Ovary (tissue), 9 donors: ENCODE data around the gene DELE1. TPM values are rescaled to one million over a fixed set of nuclear protein-coding genes. Genes with fewer than 3 reads are reported as not detected.
A peak's percentile ranks its signal among the peaks of the same experiment; 100 is the strongest.

Experiments
- DNase-seq, 5 donors: peaks; one replicate each; pipeline ENCODE4 v3.0.0-alpha.2; 2019 to 2020
- H3K27ac ChIP-seq, 2 donors: fragments of 200-600 bp; one replicate each; pipeline versions ENCODE4 v1.5.1 to v1.8.0; 2019 to 2022
- H3K27me3 ChIP-seq: fragments of 200-600 bp; one replicate; pipeline ENCODE4 v1.8.0; 2022
- H3K36me3 ChIP-seq: fragments of 200-600 bp; sonication (generic); one replicate; pipeline ENCODE4 v1.5.1; 2019
- H3K4me1 ChIP-seq: one replicate; pipeline ENCODE4 v1.8.1; 2013; ENCODE audit warnings: mild to moderate bottlenecking, moderate library complexity; ENCODE audit not compliant: insufficient read depth
- H3K4me3 ChIP-seq: fragments of 200-600 bp; sonication (generic); one replicate; pipeline ENCODE4 v1.5.1; 2017
- H3K9me3 ChIP-seq, 2 donors: fragments of 200-600 bp in 1 of 2; sonication (generic) in 1 of 2; one replicate each; pipeline versions ENCODE4 v1.5.1 to v1.8.1; 2013 to 2019; ENCODE audit warnings: mild to moderate bottlenecking in 1 of 2, moderate library complexity in 1 of 2
- CTCF ChIP-seq, 3 donors: fragments of 450-650 bp in 2 of 3; fragments of 200-600 bp in 1 of 3; IDR thresholded peaks; one replicate each; pipeline versions ENCODE4 v1.5.1 to v1.8.0; 2016 to 2022; ENCODE audit warnings: antibody characterized with exemption in 3 of 3, mild to moderate bottlenecking in 1 of 3
- EP300 ChIP-seq: sonication (generic); formaldehyde crosslinking; IDR thresholded peaks from one replicate; pipeline ENCODE4 v1.6.1; 2017; ENCODE audit warnings: antibody characterized with exemption
- POLR2A ChIP-seq: fragments of 450-650 bp; IDR thresholded peaks from one replicate; pipeline ENCODE4 v1.6.1; 2017; ENCODE audit warnings: antibody characterized with exemption, mild to moderate bottlenecking, moderate library complexity
- WGBS, 3 donors: extraction: QIAGEN DNeasy Blood & Tissue Kit in 1 of 3; methylation state at CpG; one replicate each; pipeline versions ENCODE4 v1.1.5 to v1.1.7; 2013 to 2017; 5-methylcytosine and 5-hydroxymethylcytosine counted together
- intact Hi-C, 4 donors: fragments of 100-400 bp; cut with DNase I; formaldehyde crosslinking; loops; one replicate each; pipeline versions ENCODE4 v1.11.0 to v1.15.1; 2022 to 2023
- polyA plus RNA-seq, 2 donors: library from polyadenylated mRNA; stranded (reverse); fragments of 200-250 nt in 1 of 2; fragments of 350-450 nt in 1 of 2; fragmentation: Illumina TruSeq in 1 of 2; extraction: RNeasy Lipid Tissue Mini Kit (QIAGEN cat#74804) in 1 of 2; gene quantifications; one replicate each; pipeline ENCODE4 v1.2.3, GENCODE V29; 2013 to 2014
- total RNA-seq, 7 donors: library from RNA; depleted of rRNA in 2 of 7; stranded (reverse); fragments of >200 nt in 2 of 7; fragmentation: NEBNext Ultra II Directional in 3 of 7; extraction: Animal tissue kit (Norgen Biotek cat#: 25700) in 3 of 7; gene quantifications; one replicate each; pipeline versions ENCODE4 v1.1.0 to v1.2.4, GENCODE V29; 2016 to 2023
- donor health status: DM: no; HTN: no; CAD: no; lungs with moderate emphysema.
- donor health status: DM: no; HTN: no; CAD: no.
- donor health status: Bipolar disorder and iron deficiency.
- donor health status: DM: yes; HTN: yes; CAD: no.
- donor health status: DM: no; HTN: no; CAD: no.
- donor health status: DM: yes; HTN: yes; CAD: no.

Gene DELE1
- total and polyA plus RNA-seq, 9 donors = 39.0 to 69.8 (median 48.4) TPM

GRCh38 chr5:141878186-141878710 lies 45.4 kb upstream of the DELE1 start, which contains the start of gene PCDH1:
PCDH1 (minus strand) TSS chr5:141878410; CDS start chr5:141878262, 148 bp downstream.
- Histone ChIP-seq H3K4me1 (peaks cover 12% of the 10 kb centered on the region), H3K4me3 (peak within 1 kb of the TSS; percentile 43), H3K27ac (no peak within 1 kb of the TSS), H3K36me3 (no peaks in the 10 kb centered on the region), H3K9me3 (no peaks in the 10 kb centered on the region), H3K27me3 (peaks cover 2% of the 10 kb centered on the region)
- DNase-seq = peak in 2 of 5 donors; percentile 46 to 59
- intact Hi-C loops = loop anchor here in 3 of 4 donors (2.0 to 5.0 kb wide), 3 partner anchors 56 to 185 kb away; no protein-coding TSS in a partner anchor
- 0 to 1% (median 0%) methylated on average over 39 to 53 of the region's 63 CpGs for WGBS, 3 donors
- TF ChIP-seq POLR2A (no peak), CTCF (IDR thresholded peaks at IDR 0.05) (no peak), EP300 (no peak)

GRCh38 chr5:141878711-141879425 lies 44.8 kb upstream of the DELE1 start:
- no peak for TF ChIP-seq EP300
- peak; percentile 77 to 93 (median 82) for TF ChIP-seq CTCF (IDR thresholded peaks at IDR 0.05)
- no peak for TF ChIP-seq POLR2A

GRCh38 chr5:141879426-141879759 lies 44.3 kb upstream of the DELE1 start:
- intact Hi-C loops = loop anchor here in 3 of 4 donors (2.0 to 5.0 kb wide), 3 partner anchors 57 to 187 kb away; no protein-coding TSS in a partner anchor

More at GRCh38 chr5:141878711-141879425, 44.8 kb upstream of the DELE1 start:
- 0 to 1% (median 0%) methylated on average over 40 of the region's 40 CpGs for WGBS, 3 donors
- H3K4me3 ChIP-seq = peak overlapping the region; percentile 43
- H3K27ac ChIP-seq = no peak overlapping the region
- H3K27me3 ChIP-seq = peaks cover 2% of the 10 kb centered on the region
- H3K36me3 ChIP-seq = no peaks in the 10 kb centered on the region
- DNase-seq = peak; percentile 79 to 89 (median 85)
- intact Hi-C loops = loop anchor here in 3 of 4 donors (2.0 to 5.0 kb wide), 3 partner anchors 57 to 186 kb away; no protein-coding TSS in a partner anchor
- H3K9me3 ChIP-seq = no peaks in the 10 kb centered on the region
- peaks cover 12% of the 10 kb centered on the region for H3K4me1 ChIP-seq

More at GRCh38 chr5:141879426-141879759, 44.3 kb upstream of the DELE1 start:
- Histone ChIP-seq H3K36me3 (no peaks in the 10 kb centered on the region), H3K9me3 (no peaks in the 10 kb centered on the region), H3K27me3 (peaks cover 2% of the 10 kb centered on the region), H3K27ac (no peak overlapping the region), H3K4me3 (no peak overlapping the region), H3K4me1 (peaks cover 12% of the 10 kb centered on the region)
- TF ChIP-seq CTCF (IDR thresholded peaks at IDR 0.05) (no peak), EP300 (no peak), POLR2A (no peak)
- DNase-seq = no peak
- 0 to 2% (median 0%) methylated on average over 2 of the region's 2 CpGs for WGBS, 3 donors
